Adrenal gland (tissue), 5 donors: ENCODE data around the gene CDK6.

ENCODE experiments used
- CTCF ChIP-seq, 6 experiments: fragments of 450-650 bp in 4 of 6; fragments of 200-600 bp in 2 of 6; sonication (generic) in 1 of 6; IDR thresholded peaks; 1 replicate in 5 of 6; 2 replicates in 1 of 6; pipeline versions ENCODE4 v1.5.1 to v1.8.0; 2016 to 2021; ENCODE audit warnings: antibody characterized with exemption in 6 of 6, mild to moderate bottlenecking in 2 of 6, moderate library complexity in 1 of 6
- POLR2A ChIP-seq, 2 donors: fragments of 450-650 bp; IDR thresholded peaks; one replicate each; pipeline ENCODE4 v1.6.1; 2017; ENCODE audit warnings: antibody characterized with exemption in 2 of 2, mild to moderate bottlenecking in 2 of 2, moderate library complexity in 1 of 2
- donor health status: DM: no; HTN: no; CAD: no.

- TF ChIP-seq CTCF (IDR thresholded peaks at IDR 0.05) = no peak
- no peak for TF ChIP-seq POLR2A (IDR thresholded peaks at IDR 0.05)
Measured at GRCh38 chr7:92769844-92770243, 66.5 kb downstream of the CDK6 start.
